ENCODE results near the gene RCCD1.
"Not testable (repeated sequence)": the region's sequence is repeated elsewhere in the genome, so short reads cannot be mapped to it uniquely, and the experiment has no call there.

RCCD1 gene, protein sequence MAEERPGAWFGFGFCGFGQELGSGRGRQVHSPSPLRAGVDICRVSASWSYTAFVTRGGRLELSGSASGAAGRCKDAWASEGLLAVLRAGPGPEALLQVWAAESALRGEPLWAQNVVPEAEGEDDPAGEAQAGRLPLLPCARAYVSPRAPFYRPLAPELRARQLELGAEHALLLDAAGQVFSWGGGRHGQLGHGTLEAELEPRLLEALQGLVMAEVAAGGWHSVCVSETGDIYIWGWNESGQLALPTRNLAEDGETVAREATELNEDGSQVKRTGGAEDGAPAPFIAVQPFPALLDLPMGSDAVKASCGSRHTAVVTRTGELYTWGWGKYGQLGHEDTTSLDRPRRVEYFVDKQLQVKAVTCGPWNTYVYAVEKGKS

DNA sequence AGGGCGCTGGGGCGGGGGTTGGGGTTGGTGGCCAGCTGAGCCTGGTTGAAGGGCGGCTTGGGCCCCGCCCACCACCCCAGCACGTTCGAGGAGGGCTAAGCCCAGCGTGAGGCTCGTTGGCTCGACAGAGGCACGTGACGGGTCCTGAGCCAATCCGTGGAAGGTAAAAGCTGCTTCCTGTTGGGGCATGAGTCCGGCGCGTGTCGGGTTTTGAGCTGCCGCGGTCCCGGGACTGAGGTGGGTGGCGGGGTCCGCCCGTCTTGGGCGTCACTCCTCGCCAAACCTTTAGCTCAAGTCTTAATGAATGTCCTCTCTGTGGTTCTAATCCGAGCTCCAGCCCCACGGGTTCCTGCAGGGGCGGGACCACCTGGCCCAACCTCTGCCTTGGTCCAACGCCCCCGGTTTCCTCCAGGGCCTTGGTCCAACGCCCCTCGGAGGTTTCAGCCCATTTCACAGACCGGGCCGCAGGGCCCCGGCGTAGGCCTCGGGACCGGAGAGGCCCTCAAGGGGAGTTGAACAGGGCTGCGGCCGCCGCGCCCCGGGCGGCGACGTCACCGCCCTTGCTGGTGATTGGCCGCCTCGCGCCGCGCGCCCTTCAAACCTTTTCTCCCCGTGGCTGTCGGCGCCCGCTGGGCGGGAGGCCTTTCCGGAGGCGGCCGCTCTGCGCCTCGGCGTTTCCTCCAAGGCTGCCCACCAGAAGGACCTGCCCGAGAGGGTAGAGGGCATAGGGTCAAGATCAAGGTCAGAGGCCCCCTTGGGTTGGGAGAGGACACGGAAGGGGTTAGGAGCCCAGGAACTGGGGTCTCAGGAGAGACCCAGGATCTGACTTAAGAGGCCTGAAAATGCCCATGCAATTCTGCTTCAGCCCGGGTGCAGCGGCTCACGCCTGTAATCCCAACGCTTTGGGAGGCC is at the start of gene RCCD1:
TSS of gene RCCD1 (plus strand) at position 173 of the 912 bp plus-strand sequence. CDS start 1,851 bp downstream, outside the sequence.
- peak; percentile 93 for DNase-seq (ENCODE audit: low spot score)

DNA sequence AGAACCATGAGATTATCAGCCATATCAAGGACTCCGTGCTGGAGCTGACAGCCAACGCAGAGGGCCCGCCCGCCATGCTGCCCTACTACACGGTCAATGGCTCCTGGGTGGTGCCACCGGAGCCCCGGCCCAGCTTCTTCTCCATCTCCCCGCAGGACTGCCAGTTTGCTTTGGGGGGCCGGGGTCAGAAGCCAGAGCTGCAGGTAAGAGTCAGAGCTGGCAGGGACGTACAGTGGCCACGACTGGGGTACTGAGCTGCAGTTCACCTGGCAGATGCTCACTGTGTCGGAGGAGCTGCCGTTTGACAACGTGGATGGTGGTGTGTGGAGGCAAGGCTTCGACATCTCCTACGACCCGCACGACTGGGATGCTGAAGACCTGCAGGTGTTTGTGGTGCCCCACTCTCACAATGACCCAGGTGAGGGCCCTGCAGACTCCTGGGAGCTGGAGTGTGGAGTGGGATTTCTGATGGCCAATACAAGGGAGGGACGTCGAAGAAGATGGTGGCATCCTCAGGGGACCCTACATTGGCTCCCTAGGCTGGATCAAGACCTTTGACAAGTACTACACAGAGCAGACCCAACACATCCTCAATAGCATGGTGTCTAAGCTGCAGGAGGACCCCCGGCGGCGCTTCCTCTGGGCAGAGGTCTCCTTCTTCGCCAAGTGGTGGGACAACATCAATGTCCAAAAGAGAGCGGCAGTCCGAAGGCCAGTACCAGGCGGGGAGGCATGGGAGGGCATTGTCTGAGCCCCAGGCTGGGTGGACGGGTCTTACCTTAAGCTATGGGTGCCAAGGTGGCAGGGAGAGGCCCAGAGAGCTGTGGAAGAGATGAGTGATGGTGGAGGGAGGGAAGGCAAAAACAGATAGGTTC is 49.1 kb upstream of the RCCD1 start:
- no peak for DNase-seq (ENCODE audit: low spot score)

DNA sequence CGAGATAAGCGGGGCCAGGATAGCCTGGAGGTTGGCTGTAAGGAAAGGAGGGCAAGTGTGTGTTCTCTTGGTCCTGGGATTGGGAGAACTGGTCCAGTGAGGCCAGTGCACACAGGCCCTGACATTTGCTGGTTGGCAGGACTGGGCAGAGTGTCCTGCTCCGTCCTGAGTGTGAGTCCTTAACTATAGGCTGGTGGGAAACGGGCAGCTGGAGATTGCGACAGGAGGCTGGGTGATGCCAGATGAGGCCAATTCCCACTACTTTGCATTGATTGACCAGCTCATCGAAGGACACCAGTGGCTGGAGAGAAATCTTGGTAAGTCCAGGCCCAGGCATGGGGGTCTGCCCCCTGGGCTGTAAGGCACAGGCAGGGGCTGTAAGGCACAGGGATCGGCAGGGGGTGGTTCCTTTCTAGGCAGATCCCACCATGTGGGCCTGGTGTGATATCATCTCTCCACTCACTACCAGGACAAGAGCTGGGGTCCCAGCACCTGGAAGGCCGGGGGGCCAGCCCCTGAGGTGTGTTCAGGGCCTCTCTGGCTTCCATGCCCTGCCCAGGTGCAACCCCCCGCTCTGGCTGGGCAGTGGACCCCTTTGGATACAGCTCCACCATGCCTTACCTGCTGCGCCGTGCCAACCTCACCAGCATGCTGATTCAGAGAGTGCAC is 48.4 kb upstream of the RCCD1 start:
- no peak for DNase-seq (ENCODE audit: low spot score)

DNA sequence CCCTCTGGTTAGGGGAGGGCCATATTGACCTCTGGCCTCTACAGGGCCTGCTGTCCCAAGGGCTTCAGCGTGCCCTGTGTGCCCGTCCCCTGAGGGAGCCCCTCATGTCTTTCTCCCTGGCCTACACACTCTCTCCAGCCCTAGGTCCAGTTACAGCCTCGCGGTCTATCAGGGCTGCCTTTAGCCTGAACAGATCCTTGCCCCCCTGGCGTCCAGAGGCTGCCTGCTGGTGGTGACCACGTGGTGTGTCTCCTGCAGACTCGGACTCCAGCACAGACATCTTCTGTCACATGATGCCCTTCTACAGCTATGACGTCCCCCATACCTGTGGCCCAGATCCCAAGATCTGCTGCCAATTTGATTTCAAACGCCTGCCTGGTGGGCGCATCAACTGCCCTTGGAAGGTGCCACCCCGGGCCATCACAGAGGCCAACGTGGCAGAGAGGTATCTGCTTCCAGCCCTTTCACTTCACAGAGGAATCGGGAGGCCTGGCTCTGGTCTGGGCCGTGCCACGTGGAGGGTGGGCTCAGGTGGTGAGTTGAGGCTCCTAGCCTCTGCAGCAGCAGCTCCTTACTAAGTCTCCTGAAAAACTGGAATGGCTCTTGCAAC is 47.5 kb upstream of the RCCD1 start:
- DNase-seq (ENCODE audit: low spot score) = no peak

DNA sequence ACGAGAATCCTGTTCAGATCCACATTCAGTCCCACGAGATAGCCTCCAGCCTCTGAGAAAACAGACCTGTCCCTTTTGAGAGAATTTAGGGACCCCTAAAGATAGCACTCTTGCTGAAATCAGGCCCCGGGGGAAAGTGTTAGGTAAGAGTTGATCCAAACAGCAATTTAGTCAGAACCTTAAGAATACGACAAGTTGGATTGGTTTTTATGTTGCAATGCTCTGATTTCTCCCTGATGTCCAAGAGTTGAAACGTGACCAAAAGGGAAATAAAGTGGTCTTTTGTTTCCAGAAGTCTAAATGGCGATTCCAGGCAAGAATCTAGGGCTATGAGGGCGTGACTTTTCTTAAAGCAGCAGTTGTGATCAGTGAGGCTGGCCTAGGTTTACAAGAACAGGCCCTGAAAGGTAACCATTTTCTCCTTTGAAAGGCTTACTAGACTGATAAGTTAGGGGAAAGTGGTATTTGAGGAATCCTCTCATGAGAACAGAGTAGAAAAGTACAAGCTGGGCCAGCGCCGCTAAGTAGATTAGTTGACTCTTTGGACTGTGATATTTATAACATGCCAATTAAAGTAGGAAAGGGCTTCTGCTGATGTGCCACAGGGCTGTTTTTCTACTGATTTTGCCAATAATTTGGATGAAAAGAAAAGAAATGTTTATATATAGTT is 46.7 kb upstream of the RCCD1 start:
- no peak for DNase-seq (ENCODE audit: low spot score)

DNA sequence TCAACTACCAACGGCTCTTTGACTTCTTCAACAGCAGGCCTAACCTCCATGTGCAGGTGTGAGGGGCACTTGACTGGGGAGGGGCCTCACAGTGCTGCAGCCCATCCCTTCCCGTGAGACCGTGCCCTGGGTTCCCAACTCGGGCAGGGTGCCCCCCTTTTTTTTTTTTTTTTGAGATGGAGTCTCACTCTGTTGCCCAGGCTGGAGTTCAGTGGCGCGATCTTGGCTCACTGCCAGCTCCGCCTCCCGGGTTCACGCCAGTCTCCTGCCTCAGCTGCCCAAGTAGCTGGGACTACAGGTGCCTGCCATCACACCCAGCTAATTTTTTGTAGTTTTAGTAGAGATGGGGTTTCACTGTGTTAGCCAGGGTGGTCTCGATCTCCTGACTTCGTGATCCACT is 45.2 kb upstream of the RCCD1 start:
- not testable (repeated sequence) for DNase-seq (ENCODE audit: low spot score)

DNA sequence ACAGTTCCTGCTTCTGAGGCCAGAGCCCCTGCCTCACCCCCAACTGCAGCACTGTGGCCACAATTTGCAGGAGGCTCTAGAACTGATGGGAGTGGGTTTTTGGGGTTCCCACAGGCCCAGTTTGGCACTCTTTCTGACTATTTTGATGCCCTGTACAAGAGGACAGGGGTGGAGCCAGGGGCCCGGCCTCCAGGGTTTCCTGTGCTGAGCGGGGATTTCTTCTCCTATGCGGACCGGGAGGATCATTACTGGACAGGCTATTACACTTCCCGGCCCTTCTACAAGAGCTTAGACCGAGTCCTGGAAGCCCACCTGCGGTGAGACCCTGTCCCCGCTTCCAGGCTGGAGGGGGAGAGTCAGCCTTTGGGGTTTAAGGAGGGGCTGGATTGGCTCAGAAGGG is 44.7 kb upstream of the RCCD1 start:
- DNase-seq (ENCODE audit: low spot score) = no peak

DNA sequence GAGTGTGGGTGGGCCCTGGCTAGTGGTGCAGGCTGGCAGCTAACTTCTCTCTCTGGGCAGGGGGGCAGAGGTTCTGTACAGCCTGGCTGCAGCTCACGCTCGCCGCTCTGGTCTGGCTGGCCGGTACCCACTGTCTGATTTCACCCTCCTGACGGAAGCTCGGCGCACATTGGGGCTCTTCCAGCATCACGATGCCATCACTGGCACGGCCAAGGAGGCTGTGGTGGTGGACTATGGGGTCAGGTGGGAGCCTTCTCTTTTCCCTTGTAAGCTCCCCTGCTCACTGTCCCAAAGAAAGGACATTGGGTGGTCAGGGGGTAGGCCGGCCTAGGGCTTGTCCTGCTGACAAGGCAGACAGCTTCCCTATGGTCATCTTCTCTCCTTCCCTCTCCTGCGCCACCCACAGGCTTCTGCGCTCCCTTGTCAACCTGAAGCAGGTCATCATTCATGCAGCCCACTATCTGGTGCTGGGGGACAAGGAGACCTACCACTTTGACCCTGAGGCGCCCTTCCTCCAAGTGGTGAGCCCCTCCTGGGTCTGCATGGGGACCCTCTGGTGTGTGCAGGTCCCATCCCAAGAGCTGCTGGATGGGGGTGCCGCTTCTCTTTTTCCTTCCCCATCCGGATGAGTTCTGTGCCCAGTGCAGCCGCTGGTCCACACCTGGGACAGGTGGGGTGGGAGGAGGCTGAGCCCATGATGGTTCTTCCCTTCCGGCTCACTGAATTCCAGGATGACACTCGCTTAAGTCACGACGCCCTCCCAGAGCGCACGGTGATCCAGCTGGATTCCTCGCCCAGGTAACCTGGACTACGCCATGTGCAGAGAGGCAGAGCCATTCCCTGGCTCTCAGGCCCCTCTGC is 44.0 kb upstream of the RCCD1 start:
- DNase-seq (ENCODE audit: low spot score) = no peak

DNA sequence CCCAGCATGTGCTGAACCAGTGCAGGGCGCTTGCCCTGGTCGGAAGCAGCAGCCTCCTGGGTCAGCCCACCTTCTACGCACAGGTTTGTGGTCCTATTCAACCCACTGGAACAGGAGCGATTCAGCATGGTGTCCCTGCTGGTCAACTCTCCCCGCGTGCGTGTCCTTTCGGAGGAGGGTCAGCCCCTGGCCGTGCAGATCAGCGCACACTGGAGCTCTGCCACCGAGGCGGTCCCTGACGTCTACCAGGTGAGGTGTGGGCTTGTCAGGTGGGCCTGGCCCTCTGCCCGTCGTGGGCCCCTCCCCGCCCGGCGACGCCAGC is 43.4 kb upstream of the RCCD1 start:
- DNase-seq (ENCODE audit: low spot score) = no peak

DNA sequence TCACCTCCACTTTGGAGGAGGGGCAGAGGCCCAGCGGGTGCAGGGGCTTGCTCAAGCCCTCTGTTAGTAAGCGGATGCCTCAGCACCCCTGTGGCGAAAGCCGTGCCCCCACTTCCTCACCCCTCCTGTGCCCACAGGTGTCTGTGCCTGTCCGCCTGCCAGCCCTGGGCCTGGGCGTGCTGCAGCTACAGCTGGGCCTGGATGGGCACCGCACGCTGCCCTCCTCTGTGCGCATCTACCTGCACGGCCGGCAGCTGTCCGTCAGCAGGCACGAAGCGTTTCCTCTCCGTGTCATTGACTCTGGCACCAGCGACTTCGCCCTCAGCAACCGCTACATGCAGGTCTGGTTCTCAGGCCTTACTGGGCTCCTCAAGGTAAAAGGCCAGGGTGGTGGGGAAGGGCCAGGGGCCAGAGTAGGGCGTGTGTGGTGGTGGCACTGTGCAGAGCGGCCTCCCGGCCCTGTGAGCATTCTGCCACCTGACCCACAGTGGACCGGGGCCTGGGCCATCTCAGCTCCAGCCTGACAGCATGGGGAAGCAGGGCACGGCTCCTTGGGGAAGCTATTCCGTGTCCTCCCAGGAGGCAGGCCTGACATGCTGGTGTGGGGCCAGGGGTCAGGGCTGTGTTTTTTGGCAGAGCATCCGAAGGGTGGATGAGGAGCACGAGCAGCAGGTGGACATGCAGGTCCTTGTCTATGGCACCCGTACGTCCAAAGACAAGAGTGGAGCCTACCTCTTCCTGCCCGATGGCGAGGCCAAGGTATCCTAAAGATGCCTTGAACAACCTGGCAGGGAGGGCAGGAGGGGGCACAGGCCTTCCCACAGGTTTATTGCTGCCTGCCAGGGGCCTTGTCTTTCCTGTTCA is 42.5 kb upstream of the RCCD1 start:
- DNase-seq (ENCODE audit: low spot score) = no peak

DNA sequence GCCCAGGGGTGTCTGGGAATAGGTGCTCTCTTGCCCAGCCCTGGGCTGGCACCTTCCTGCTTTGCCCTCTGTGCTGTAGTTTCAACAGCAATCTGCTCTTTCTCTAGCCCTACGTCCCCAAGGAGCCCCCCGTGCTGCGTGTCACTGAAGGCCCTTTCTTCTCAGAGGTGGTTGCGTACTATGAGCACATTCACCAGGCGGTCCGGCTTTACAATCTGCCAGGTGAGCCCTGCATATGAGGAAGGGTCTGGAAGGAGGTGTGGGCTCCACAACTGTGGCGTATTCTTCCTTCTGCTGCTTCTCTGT is 42.0 kb upstream of the RCCD1 start:
- no peak for DNase-seq (ENCODE audit: low spot score)

DNA sequence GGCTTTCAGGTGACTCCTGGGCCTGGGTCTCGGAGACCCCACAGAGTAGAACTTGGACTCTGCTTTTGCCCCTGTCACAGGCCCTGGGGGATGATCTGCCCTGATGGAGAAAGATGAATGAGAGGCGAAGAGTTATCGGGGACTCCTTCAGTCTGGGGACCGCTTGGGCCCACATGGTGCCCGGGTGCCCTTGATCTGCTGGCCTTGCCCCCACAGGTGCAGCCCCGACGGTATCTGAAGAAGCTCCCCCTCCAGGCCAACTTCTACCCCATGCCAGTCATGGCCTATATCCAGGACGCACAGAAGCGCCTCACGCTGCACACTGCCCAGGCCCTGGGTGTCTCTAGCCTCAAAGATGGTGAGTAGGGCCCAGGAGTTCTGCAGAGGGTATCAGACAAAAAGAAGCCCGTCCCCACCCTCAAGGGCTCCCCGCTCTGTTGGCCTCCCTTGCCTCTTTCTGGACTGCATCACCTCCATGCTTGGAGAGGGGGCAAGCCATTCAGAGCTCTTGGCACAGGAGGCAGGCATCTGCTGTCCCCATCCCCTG is 41.2 kb upstream of the RCCD1 start:
- DNase-seq (ENCODE audit: low spot score) = no peak

DNA sequence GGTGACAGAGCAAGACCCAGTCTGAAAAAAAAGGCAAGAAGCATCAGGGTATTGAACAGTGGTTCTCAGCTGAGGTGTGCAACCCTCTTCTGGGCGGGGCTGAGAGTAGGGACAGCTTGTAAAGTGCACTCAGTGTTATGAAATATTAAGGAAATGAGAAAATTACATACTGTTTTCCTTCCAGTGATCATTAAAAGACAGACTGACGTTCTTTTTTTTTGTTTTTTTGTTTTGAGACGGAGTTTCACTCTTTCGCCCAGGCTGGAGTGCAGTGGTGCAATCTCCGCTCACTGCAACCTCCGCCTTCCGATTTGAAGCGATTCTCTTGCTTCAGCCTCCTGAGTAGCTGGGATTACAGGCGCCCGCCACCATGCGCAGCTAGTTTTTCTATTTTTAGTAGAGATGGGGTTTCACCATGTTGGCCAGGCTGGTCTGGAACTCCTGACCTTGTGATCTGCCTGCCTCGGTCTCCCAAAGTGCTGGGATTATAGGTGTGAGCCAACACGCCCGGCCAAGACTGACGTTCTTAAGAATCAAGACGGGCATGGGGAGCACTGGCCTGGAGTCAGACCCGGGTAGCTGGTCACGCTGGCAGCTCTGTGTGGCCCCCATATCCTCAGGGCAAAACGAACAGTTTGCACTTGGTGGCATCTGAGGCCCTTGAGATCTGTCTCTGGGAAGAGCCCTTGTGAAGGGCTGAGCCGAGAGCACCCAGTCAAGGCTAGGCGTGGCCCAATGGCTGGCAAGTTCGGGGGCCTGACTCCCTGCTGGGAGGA is 40.2 kb upstream of the RCCD1 start:
- DNase-seq (ENCODE audit: low spot score) = no peak

DNA sequence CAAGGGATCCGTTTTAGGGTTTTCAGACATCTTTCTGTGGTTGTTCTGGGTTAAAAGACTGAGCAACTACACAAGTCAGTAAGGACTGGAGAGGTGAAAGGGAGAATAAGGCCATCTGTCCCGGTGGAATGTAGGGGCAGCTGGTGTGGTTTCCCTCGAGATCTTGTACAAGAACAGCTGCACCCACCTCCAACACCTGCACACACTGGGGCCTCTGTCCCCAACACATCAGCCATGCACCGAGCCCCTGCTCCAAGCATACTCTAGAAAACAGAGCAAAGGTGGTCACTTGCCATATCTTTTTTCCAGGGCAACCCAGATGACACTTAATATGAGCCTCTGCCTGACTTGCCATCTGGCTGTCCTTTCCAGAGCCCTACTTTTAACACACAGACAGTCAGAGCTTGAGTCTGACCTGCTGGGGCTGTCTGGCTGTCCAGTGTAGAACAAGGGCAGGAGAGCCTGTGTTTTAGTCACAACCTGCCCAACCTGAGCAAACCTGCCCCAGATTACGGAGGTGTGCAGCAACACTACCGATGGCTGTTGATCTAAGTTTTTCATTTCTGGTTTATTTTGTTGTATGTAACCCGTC is 39.4 kb upstream of the RCCD1 start:
- DNase-seq (ENCODE audit: low spot score) = no peak

DNA sequence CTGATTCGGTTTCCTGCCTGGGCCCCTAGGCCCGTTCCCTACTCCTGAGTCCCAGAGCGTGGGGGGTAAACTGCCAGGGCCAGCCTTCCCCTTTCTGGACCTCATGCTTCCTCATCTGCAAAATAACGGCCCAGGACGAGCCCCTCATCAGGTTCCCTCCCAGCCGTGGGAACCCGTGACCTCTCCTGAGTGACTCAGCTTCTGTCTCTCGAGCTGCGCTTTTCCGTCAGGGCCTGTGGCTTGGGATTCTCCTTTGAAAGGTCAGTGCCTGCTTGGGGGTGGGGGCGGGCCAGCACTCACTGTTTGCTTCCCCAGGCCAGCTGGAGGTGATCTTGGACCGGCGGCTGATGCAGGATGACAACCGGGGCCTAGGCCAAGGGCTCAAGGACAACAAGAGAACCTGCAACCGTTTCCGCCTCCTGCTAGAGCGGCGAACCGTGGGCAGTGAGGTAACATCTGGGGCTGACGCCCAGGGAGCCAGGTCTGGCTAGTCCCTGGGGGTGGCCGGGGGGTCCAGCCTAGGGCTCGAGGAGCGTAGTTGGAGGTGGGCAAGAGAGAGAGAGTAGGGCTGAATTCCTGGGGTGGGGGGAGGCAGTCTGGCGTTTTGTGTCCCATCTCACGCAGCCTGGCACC is 38.8 kb upstream of the RCCD1 start:
- no peak for DNase-seq (ENCODE audit: low spot score)

DNA sequence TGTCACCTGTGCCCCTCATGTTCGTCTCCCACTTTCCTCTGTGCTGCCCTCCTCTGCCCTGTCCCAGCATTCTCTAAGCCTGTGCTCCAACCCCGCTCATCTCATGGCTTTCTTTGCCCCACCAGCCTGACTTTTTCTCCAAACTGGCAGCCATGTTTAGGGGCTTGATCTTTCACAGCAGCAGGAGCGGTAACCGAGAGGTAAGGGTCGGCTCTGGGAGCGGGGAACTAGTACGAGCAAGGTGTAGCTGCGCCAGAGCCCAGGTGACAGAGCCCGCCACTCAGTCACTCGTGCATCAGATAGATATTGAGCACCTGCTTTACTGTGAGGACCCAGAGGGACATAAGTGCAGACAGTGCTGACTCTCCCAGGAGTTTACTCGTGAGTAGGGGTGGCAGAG is 38.2 kb upstream of the RCCD1 start:
- no peak for DNase-seq (ENCODE audit: low spot score)

DNA sequence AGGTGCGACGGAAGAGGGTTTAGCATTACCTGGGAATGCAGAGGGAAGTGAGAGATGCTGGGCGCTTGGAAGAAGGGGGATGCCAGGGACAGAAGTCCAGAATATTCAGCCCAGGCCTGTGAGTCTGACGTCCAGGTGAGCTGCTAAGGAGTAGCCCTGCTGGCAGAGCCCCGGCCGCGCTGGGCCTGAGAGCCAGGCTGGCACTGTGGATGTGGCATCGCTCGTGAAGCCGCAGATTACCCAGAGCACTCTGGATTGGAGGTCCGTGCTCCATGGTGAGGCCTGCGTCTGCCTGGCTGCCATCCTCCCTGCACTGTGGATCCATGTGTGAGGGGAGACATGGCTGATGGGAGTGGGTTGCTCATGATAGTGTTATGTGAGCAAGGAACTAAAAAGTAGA is 37.1 kb upstream of the RCCD1 start:
- no peak for DNase-seq (ENCODE audit: low spot score)
